HepG2 (cell line): ENCODE data around the gene NOP56. TPM values are rescaled to one million over a fixed set of nuclear protein-coding genes. Genes with fewer than 3 reads are reported as not detected.

Experiments used
- ETV6 ChIP-seq: sonication (generic); formaldehyde crosslinking; conservative IDR thresholded peaks from 2 replicates; pipeline ENCODE4 v1.4.0; 2020; ENCODE audit warnings: missing genetic modification reagents
- TBL1XR1 ChIP-seq: fragments of 150-350 bp; IDR thresholded peaks from 2 replicates; pipeline ENCODE4 v1.6.1; 2014; ENCODE audit warnings: borderline replicate concordance, low read length; ENCODE audit not compliant: partially characterized antibody
- ZNF720 ChIP-seq: sonication (generic); formaldehyde crosslinking; IDR thresholded peaks from 2 replicates; pipeline ENCODE4 v1.4.0; 2020; ENCODE audit warnings: missing genetic modification reagents
- polyA plus RNA-seq, 8 experiments: library from polyadenylated mRNA; depleted of rRNA in 3 of 8; stranded (reverse) in 7 of 8; unstranded in 1 of 8; fragments of >200 nt; fragmentation: Illumina TruSeq in 4 of 8; extraction: Trizol in 4 of 8; gene quantifications; 2 replicates each; pipeline versions ENCODE4 v1.2.1 to v1.2.3, GENCODE V29; 2011 to 2016; ENCODE audit warnings: low read depth in 4 of 8, missing spikeins in 1 of 8, mixed read lengths in 1 of 8; ENCODE audit not compliant: insufficient read depth in 1 of 8
- total RNA-seq, 5 experiments: library from RNA; depleted of rRNA; stranded (reverse); fragments of >200 nt; fragmentation: Illumina TruSeq; extraction: Trizol; gene quantifications; 2 replicates each; pipeline ENCODE4 v1.2.3, GENCODE V29; 2016; ENCODE audit warnings: low read depth in 1 of 5
- TF ChIP-seq, protein P1 (sequence below): sonication (generic); formaldehyde crosslinking; IDR thresholded peaks from 2 replicates; pipeline ENCODE4 v1.4.0; 2020; ENCODE audit warnings: missing genetic modification reagents, borderline replicate concordance
- TF ChIP-seq, protein P2 (sequence below): sonication (generic); formaldehyde crosslinking; IDR thresholded peaks from 2 replicates; pipeline ENCODE4 v1.4.0; 2020; ENCODE audit warnings: mild to moderate bottlenecking, low read depth, missing genetic modification reagents
- TF ChIP-seq, protein P3 (sequence below): IDR thresholded peaks from 2 replicates; pipeline ENCODE4 v1.6.1; 2016; ENCODE audit warnings: low read depth, borderline replicate concordance
- TF ChIP-seq, protein P4 (sequence below): sonication (generic); formaldehyde crosslinking; conservative IDR thresholded peaks from 2 replicates; pipeline ENCODE4 v1.5.0; 2020; ENCODE audit warnings: missing genetic modification reagents
- TF ChIP-seq, protein P5 (sequence below): sonication (generic); formaldehyde crosslinking; IDR thresholded peaks from 2 replicates; pipeline ENCODE4 v1.4.0; 2020; ENCODE audit warnings: missing genetic modification reagents, borderline replicate concordance
- TF ChIP-seq, protein P6 (sequence below): sonication (generic); formaldehyde crosslinking; IDR thresholded peaks from 2 replicates; pipeline ENCODE4 v1.8.1; 2023; ENCODE audit warnings: mild to moderate bottlenecking, missing genetic modification reagents, borderline replicate concordance
- TF ChIP-seq, protein P7 (sequence below): sonication (generic); formaldehyde crosslinking; IDR thresholded peaks from 2 replicates; pipeline ENCODE4 v1.5.0; 2020; ENCODE audit warnings: mild to moderate bottlenecking, missing genetic modification reagents, borderline replicate concordance

NOP56 gene
- total and polyA plus RNA-seq, 2 of the 13 experiments (the other 11 are each of a cell fraction or from before 2014, with no cell fraction given): 369 to 1,116 TPM

DNA sequence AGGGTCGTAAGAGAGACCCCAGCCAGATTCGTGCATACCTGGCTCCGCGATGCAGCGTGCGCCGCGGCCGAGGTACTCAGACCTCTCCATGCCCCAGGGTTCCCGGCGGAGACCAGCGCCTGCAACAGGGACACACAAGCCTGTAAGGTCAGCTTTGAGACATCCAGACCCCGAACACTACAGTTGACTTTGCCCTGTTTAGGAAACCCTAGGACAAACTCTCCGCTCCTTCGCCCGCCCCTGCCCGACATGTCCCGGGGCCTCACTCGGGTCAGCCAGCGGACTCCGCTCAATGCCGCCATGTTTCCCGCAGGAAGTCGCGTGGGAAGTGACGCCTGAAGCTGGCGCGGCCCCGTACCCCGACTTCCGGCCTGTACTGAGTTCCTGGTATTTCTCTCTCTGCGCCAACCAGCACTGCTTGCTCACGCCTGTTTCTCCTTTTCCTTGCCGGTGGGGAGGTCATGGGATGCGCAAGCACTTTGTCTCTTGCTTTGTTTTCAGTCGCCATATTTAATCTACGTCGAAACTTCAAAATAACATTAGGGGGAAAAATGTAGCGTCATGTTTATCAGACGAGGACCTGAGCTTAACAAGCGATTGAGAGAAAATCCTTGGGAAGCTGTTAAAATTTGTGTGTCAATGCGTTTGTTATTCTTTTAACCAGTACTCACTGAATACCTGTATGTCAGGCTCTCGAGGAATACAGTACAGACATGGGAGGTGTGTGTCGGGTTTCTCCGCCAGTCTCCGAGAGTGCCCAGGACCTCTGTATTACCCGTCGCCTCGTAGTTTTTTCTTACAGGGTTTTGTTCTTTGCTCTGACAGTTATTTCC lies 11.7 kb downstream of the NOP56 start, which contains the start of gene IDH3B (continued):
- TF ChIP-seq, protein P1, sequence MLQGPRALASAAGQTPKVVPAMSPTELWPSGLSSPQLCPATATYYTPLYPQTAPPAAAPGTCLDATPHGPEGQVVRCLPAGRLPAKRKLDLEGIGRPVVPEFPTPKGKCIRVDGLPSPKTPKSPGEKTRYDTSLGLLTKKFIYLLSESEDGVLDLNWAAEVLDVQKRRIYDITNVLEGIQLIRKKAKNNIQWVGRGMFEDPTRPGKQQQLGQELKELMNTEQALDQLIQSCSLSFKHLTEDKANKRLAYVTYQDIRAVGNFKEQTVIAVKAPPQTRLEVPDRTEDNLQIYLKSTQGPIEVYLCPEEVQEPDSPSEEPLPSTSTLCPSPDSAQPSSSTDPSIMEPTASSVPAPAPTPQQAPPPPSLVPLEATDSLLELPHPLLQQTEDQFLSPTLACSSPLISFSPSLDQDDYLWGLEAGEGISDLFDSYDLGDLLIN (CRISPR knock-in tag): peak; percentile 78; the same call in 1 of the 2 replicates
- TF ChIP-seq, protein P2, sequence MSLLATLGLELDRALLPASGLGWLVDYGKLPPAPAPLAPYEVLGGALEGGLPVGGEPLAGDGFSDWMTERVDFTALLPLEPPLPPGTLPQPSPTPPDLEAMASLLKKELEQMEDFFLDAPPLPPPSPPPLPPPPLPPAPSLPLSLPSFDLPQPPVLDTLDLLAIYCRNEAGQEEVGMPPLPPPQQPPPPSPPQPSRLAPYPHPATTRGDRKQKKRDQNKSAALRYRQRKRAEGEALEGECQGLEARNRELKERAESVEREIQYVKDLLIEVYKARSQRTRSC (CRISPR knock-in tag): no peak; the same call in 1 of the 2 replicates
- TF ChIP-seq, protein P3, sequence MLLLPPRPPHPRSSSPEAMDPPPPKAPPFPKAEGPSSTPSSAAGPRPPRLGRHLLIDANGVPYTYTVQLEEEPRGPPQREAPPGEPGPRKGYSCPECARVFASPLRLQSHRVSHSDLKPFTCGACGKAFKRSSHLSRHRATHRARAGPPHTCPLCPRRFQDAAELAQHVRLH (CRISPR knock-in tag): peak; percentile 98
- TF ChIP-seq, protein P4, sequence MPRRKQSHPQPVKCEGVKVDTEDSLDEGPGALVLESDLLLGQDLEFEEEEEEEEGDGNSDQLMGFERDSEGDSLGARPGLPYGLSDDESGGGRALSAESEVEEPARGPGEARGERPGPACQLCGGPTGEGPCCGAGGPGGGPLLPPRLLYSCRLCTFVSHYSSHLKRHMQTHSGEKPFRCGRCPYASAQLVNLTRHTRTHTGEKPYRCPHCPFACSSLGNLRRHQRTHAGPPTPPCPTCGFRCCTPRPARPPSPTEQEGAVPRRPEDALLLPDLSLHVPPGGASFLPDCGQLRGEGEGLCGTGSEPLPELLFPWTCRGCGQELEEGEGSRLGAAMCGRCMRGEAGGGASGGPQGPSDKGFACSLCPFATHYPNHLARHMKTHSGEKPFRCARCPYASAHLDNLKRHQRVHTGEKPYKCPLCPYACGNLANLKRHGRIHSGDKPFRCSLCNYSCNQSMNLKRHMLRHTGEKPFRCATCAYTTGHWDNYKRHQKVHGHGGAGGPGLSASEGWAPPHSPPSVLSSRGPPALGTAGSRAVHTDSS (CRISPR knock-in tag): 0 out of 2 replicates have a peak, but pooled peaks have one; percentile 35
- TF ChIP-seq ZNF720 (CRISPR knock-in tag) (peak; percentile 60; the same call in 1 of the 2 replicates), ETV6 (CRISPR knock-in tag) (peak; percentile 83), TBL1XR1 (peak; percentile 85)
- TF ChIP-seq, protein P5, sequence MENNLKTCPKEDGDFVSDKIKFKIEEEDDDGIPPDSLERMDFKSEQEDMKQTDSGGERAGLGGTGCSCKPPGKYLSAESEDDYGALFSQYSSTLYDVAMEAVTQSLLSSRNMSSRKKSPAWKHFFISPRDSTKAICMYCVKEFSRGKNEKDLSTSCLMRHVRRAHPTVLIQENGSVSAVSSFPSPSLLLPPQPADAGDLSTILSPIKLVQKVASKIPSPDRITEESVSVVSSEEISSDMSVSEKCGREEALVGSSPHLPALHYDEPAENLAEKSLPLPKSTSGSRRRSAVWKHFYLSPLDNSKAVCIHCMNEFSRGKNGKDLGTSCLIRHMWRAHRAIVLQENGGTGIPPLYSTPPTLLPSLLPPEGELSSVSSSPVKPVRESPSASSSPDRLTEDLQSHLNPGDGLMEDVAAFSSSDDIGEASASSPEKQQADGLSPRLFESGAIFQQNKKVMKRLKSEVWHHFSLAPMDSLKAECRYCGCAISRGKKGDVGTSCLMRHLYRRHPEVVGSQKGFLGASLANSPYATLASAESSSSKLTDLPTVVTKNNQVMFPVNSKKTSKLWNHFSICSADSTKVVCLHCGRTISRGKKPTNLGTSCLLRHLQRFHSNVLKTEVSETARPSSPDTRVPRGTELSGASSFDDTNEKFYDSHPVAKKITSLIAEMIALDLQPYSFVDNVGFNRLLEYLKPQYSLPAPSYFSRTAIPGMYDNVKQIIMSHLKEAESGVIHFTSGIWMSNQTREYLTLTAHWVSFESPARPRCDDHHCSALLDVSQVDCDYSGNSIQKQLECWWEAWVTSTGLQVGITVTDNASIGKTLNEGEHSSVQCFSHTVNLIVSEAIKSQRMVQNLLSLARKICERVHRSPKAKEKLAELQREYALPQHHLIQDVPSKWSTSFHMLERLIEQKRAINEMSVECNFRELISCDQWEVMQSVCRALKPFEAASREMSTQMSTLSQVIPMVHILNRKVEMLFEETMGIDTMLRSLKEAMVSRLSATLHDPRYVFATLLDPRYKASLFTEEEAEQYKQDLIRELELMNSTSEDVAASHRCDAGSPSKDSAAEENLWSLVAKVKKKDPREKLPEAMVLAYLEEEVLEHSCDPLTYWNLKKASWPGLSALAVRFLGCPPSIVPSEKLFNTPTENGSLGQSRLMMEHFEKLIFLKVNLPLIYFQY (CRISPR knock-in tag): 0 out of 2 replicates have a peak, but pooled peaks have one; percentile 26
- TF ChIP-seq, protein P6, sequence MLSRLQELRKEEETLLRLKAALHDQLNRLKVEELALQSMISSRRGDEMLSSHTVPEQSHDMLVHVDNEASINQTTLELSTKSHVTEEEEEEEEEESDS (CRISPR knock-in tag): peak; percentile 88
- TF ChIP-seq, protein P7, sequence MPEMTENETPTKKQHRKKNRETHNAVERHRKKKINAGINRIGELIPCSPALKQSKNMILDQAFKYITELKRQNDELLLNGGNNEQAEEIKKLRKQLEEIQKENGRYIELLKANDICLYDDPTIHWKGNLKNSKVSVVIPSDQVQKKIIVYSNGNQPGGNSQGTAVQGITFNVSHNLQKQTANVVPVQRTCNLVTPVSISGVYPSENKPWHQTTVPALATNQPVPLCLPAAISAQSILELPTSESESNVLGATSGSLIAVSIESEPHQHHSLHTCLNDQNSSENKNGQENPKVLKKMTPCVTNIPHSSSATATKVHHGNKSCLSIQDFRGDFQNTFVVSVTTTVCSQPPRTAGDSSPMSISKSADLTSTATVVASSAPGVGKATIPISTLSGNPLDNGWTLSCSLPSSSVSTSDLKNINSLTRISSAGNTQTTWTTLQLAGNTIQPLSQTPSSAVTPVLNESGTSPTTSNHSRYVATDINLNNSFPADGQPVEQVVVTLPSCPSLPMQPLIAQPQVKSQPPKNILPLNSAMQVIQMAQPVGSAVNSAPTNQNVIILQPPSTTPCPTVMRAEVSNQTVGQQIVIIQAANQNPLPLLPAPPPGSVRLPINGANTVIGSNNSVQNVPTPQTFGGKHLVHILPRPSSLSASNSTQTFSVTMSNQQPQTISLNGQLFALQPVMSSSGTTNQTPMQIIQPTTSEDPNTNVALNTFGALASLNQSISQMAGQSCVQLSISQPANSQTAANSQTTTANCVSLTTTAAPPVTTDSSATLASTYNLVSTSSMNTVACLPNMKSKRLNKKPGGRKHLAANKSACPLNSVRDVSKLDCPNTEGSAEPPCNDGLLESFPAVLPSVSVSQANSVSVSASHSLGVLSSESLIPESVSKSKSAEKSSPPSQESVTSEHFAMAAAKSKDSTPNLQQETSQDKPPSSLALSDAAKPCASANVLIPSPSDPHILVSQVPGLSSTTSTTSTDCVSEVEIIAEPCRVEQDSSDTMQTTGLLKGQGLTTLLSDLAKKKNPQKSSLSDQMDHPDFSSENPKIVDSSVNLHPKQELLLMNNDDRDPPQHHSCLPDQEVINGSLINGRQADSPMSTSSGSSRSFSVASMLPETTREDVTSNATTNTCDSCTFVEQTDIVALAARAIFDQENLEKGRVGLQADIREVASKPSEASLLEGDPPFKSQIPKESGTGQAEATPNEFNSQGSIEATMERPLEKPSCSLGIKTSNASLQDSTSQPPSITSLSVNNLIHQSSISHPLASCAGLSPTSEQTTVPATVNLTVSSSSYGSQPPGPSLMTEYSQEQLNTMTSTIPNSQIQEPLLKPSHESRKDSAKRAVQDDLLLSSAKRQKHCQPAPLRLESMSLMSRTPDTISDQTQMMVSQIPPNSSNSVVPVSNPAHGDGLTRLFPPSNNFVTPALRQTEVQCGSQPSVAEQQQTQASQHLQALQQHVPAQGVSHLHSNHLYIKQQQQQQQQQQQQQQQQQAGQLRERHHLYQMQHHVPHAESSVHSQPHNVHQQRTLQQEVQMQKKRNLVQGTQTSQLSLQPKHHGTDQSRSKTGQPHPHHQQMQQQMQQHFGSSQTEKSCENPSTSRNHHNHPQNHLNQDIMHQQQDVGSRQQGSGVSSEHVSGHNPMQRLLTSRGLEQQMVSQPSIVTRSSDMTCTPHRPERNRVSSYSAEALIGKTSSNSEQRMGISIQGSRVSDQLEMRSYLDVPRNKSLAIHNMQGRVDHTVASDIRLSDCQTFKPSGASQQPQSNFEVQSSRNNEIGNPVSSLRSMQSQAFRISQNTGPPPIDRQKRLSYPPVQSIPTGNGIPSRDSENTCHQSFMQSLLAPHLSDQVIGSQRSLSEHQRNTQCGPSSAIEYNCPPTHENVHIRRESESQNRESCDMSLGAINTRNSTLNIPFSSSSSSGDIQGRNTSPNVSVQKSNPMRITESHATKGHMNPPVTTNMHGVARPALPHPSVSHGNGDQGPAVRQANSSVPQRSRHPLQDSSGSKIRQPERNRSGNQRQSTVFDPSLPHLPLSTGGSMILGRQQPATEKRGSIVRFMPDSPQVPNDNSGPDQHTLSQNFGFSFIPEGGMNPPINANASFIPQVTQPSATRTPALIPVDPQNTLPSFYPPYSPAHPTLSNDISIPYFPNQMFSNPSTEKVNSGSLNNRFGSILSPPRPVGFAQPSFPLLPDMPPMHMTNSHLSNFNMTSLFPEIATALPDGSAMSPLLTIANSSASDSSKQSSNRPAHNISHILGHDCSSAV (CRISPR knock-in tag): peak; percentile 87
